ENCODE data around the gene DACH1.

The DACH1 gene

GRCh38 chr13:71499235-71499634, 367.8 kb downstream of the DACH1 start:
- H3K27ac ChIP-seq (ENCODE audit: low read depth, low read length): peak overlapping the region; percentile 20
- H3K27me3 ChIP-seq (ENCODE audit: control insufficient read depth in 5 of 5, insufficient read depth in 4 of 5, low read length in 5 of 5): no peaks in the 10 kb centered on the region
- H3K4me3 ChIP-seq (ENCODE audit: low read depth in 1 of 5, low read length in 5 of 5): no peak overlapping the region
- no peak overlapping the region for H3K9ac ChIP-seq (ENCODE audit: low read length in 5 of 5)
- H3K36me3 ChIP-seq (ENCODE audit: control insufficient read depth in 5 of 5, insufficient read depth in 5 of 5, low read length in 5 of 5): no peaks in the 10 kb centered on the region
- peaks cover 0 to 12% (median 0%) of the 10 kb centered on the region in 5 donors for H3K4me1 ChIP-seq (ENCODE audit: control insufficient read depth in 5 of 5, insufficient read depth in 5 of 5, low read length in 5 of 5)
- no peaks in the 10 kb centered on the region for H3K9me3 ChIP-seq (ENCODE audit: control insufficient read depth in 5 of 5, low read length in 5 of 5)

GRCh38 chr13:71493189-71493588, 373.8 kb downstream of the DACH1 start:
- Histone ChIP-seq H3K4me1 (ENCODE audit: control insufficient read depth in 5 of 5, insufficient read depth in 5 of 5, low read length in 5 of 5) (peaks cover 0 to under 1% (median 0%) of the 10 kb centered on the region in 5 donors), H3K36me3 (ENCODE audit: control insufficient read depth in 5 of 5, insufficient read depth in 5 of 5, low read length in 5 of 5) (no peaks in the 10 kb centered on the region), H3K27ac (ENCODE audit: low read depth, low read length) (no peak overlapping the region), H3K4me3 (ENCODE audit: low read depth in 1 of 5, low read length in 5 of 5) (no peak overlapping the region), H3K9ac (ENCODE audit: low read length in 5 of 5) (no peak overlapping the region), H3K27me3 (ENCODE audit: control insufficient read depth in 5 of 5, insufficient read depth in 4 of 5, low read length in 5 of 5) (no peaks in the 10 kb centered on the region), H3K9me3 (ENCODE audit: control insufficient read depth in 5 of 5, low read length in 5 of 5) (no peaks in the 10 kb centered on the region)

- no peak overlapping the region for H3K27ac ChIP-seq (ENCODE audit: low read depth, low read length)
- H3K9ac ChIP-seq (ENCODE audit: low read length in 5 of 5): no peak overlapping the region
- no peaks in the 10 kb centered on the region for H3K9me3 ChIP-seq (ENCODE audit: control insufficient read depth in 5 of 5, low read length in 5 of 5)
- H3K36me3 ChIP-seq (ENCODE audit: control insufficient read depth in 5 of 5, insufficient read depth in 5 of 5, low read length in 5 of 5): no peaks in the 10 kb centered on the region
- no peak overlapping the region for H3K4me3 ChIP-seq (ENCODE audit: low read depth in 1 of 5, low read length in 5 of 5)
- no peaks in the 10 kb centered on the region for H3K27me3 ChIP-seq (ENCODE audit: control insufficient read depth in 5 of 5, insufficient read depth in 4 of 5, low read length in 5 of 5)
- H3K4me1 ChIP-seq (ENCODE audit: control insufficient read depth in 5 of 5, insufficient read depth in 5 of 5, low read length in 5 of 5): no peaks in the 10 kb centered on the region
These were observed 374.6 kb downstream of the DACH1 start for GRCh38 chr13:71492346-71492871.

DNA sequence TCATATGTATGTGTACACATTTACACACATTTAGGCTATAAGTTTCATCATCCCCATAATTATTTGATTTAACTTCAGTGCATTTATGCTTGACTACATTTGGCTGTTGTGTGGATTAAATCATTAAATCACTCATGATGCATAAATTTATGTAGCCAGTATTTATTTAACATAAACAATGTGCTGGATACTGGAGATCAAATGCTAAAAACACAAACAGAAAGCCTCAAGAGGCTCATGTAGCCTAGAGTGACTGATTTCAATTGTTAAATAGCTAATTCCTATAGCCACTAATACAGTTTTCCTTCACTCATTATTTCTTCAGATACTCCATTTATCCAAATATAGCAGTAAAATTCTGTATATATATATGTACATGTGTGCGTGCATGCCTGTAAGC, 376.0 kb downstream of the DACH1 start:
- Histone ChIP-seq H3K36me3 (ENCODE audit: control insufficient read depth in 5 of 5, insufficient read depth in 5 of 5, low read length in 5 of 5) (no peaks in the 10 kb centered on the region), H3K4me1 (ENCODE audit: control insufficient read depth in 5 of 5, insufficient read depth in 5 of 5, low read length in 5 of 5) (no peaks in the 10 kb centered on the region), H3K27me3 (ENCODE audit: control insufficient read depth in 5 of 5, insufficient read depth in 4 of 5, low read length in 5 of 5) (no peaks in the 10 kb centered on the region), H3K9ac (ENCODE audit: low read length in 5 of 5) (no peak overlapping the region), H3K9me3 (ENCODE audit: control insufficient read depth in 5 of 5, low read length in 5 of 5) (no peaks in the 10 kb centered on the region), H3K27ac (ENCODE audit: low read depth, low read length) (no peak overlapping the region), H3K4me3 (ENCODE audit: low read depth in 1 of 5, low read length in 5 of 5) (no peak overlapping the region)

DNA sequence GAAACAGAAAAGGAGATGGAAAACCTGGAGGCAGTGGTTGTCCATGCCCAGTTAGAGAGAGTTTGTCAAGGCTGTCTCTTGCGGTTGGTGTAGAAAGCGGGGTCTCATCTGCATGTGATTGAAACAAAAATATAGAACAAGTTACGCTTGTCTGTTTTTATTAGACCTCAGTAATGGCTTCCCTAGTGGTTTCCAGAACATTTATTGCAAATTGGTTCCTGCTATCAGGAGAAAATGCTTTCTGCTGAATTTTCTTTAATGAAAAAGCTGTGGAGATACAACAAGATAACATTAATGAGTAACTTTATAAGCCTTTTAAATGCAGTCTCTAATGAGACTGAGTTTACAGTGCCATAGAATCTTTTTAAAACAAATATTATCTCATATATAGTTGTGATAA, 378.0 kb downstream of the DACH1 start:
- Histone ChIP-seq H3K27me3 (ENCODE audit: control insufficient read depth in 5 of 5, insufficient read depth in 4 of 5, low read length in 5 of 5) (no peaks in the 10 kb centered on the region), H3K9me3 (ENCODE audit: control insufficient read depth in 5 of 5, low read length in 5 of 5) (no peaks in the 10 kb centered on the region), H3K4me1 (ENCODE audit: control insufficient read depth in 5 of 5, insufficient read depth in 5 of 5, low read length in 5 of 5) (no peaks in the 10 kb centered on the region), H3K27ac (ENCODE audit: low read depth, low read length) (no peak overlapping the region), H3K36me3 (ENCODE audit: control insufficient read depth in 5 of 5, insufficient read depth in 5 of 5, low read length in 5 of 5) (no peaks in the 10 kb centered on the region), H3K9ac (ENCODE audit: low read length in 5 of 5) (no peak overlapping the region), H3K4me3 (ENCODE audit: low read depth in 1 of 5, low read length in 5 of 5) (no peak overlapping the region)

GRCh38 chr13:71488201-71488600, 378.8 kb downstream of the DACH1 start:
- no peaks in the 10 kb centered on the region for H3K9me3 ChIP-seq (ENCODE audit: control insufficient read depth in 5 of 5, low read length in 5 of 5)
- no peak overlapping the region for H3K27ac ChIP-seq (ENCODE audit: low read depth, low read length)
- H3K4me3 ChIP-seq (ENCODE audit: low read depth in 1 of 5, low read length in 5 of 5): no peak overlapping the region
- no peaks in the 10 kb centered on the region for H3K4me1 ChIP-seq (ENCODE audit: control insufficient read depth in 5 of 5, insufficient read depth in 5 of 5, low read length in 5 of 5)
- H3K27me3 ChIP-seq (ENCODE audit: control insufficient read depth in 5 of 5, insufficient read depth in 4 of 5, low read length in 5 of 5): no peaks in the 10 kb centered on the region
- H3K36me3 ChIP-seq (ENCODE audit: control insufficient read depth in 5 of 5, insufficient read depth in 5 of 5, low read length in 5 of 5): no peaks in the 10 kb centered on the region
- no peak overlapping the region for H3K9ac ChIP-seq (ENCODE audit: low read length in 5 of 5)

- Histone ChIP-seq H3K27me3 (ENCODE audit: control insufficient read depth in 5 of 5, insufficient read depth in 4 of 5, low read length in 5 of 5) (no peaks in the 10 kb centered on the region), H3K9me3 (ENCODE audit: control insufficient read depth in 5 of 5, low read length in 5 of 5) (no peaks in the 10 kb centered on the region), H3K27ac (ENCODE audit: low read depth, low read length) (no peak overlapping the region), H3K36me3 (ENCODE audit: control insufficient read depth in 5 of 5, insufficient read depth in 5 of 5, low read length in 5 of 5) (no peaks in the 10 kb centered on the region), H3K4me1 (ENCODE audit: control insufficient read depth in 5 of 5, insufficient read depth in 5 of 5, low read length in 5 of 5) (no peaks in the 10 kb centered on the region), H3K9ac (ENCODE audit: low read length in 5 of 5) (no peak overlapping the region), H3K4me3 (ENCODE audit: low read depth in 1 of 5, low read length in 5 of 5) (no peak overlapping the region)
These were observed 381.1 kb downstream of the DACH1 start for GRCh38 chr13:71485913-71486312.

- Histone ChIP-seq H3K4me1 (ENCODE audit: control insufficient read depth in 5 of 5, insufficient read depth in 5 of 5, low read length in 5 of 5) (no peaks in the 10 kb centered on the region), H3K9ac (ENCODE audit: low read length in 5 of 5) (no peak overlapping the region), H3K9me3 (ENCODE audit: control insufficient read depth in 5 of 5, low read length in 5 of 5) (no peaks in the 10 kb centered on the region), H3K36me3 (ENCODE audit: control insufficient read depth in 5 of 5, insufficient read depth in 5 of 5, low read length in 5 of 5) (no peaks in the 10 kb centered on the region), H3K4me3 (ENCODE audit: low read depth in 1 of 5, low read length in 5 of 5) (no peak overlapping the region), H3K27me3 (ENCODE audit: control insufficient read depth in 5 of 5, insufficient read depth in 4 of 5, low read length in 5 of 5) (no peaks in the 10 kb centered on the region), H3K27ac (ENCODE audit: low read depth, low read length) (no peak overlapping the region)
These were observed 383.3 kb downstream of the DACH1 start for GRCh38 chr13:71483733-71484132.

DNA sequence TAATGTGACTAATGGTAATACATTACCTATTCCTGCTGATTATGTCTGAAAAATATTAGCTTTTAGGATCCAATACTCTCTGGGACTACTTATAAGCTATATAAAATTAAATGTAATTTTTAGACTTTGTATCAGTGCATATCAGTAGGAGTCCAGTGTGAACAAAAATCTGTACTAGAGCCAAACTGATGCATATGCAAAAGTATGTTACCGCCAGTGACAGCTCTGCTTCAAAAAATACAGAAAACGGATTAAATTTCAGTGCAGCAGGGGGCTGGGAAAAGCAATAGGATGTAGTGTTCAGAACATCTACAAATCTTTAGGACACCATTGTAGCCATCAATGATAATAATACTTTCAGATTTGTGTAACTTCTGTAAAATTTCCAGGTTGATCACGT, 385.5 kb downstream of the DACH1 start:
- Histone ChIP-seq H3K4me3 (ENCODE audit: low read depth in 1 of 5, low read length in 5 of 5) (no peak overlapping the region), H3K27me3 (ENCODE audit: control insufficient read depth in 5 of 5, insufficient read depth in 4 of 5, low read length in 5 of 5) (no peaks in the 10 kb centered on the region), H3K9ac (ENCODE audit: low read length in 5 of 5) (no peak overlapping the region), H3K27ac (ENCODE audit: low read depth, low read length) (no peak overlapping the region), H3K4me1 (ENCODE audit: control insufficient read depth in 5 of 5, insufficient read depth in 5 of 5, low read length in 5 of 5) (no peaks in the 10 kb centered on the region), H3K9me3 (ENCODE audit: control insufficient read depth in 5 of 5, low read length in 5 of 5) (no peaks in the 10 kb centered on the region), H3K36me3 (ENCODE audit: control insufficient read depth in 5 of 5, insufficient read depth in 5 of 5, low read length in 5 of 5) (no peaks in the 10 kb centered on the region)

GRCh38 chr13:71481046-71481445, 386.0 kb downstream of the DACH1 start:
- Histone ChIP-seq H3K4me3 (ENCODE audit: low read depth in 1 of 5, low read length in 5 of 5) (no peak overlapping the region), H3K4me1 (ENCODE audit: control insufficient read depth in 5 of 5, insufficient read depth in 5 of 5, low read length in 5 of 5) (no peaks in the 10 kb centered on the region), H3K9me3 (ENCODE audit: control insufficient read depth in 5 of 5, low read length in 5 of 5) (no peaks in the 10 kb centered on the region), H3K36me3 (ENCODE audit: control insufficient read depth in 5 of 5, insufficient read depth in 5 of 5, low read length in 5 of 5) (no peaks in the 10 kb centered on the region), H3K9ac (ENCODE audit: low read length in 5 of 5) (no peak overlapping the region), H3K27ac (ENCODE audit: low read depth, low read length) (no peak overlapping the region), H3K27me3 (ENCODE audit: control insufficient read depth in 5 of 5, insufficient read depth in 4 of 5, low read length in 5 of 5) (no peaks in the 10 kb centered on the region)

DNA sequence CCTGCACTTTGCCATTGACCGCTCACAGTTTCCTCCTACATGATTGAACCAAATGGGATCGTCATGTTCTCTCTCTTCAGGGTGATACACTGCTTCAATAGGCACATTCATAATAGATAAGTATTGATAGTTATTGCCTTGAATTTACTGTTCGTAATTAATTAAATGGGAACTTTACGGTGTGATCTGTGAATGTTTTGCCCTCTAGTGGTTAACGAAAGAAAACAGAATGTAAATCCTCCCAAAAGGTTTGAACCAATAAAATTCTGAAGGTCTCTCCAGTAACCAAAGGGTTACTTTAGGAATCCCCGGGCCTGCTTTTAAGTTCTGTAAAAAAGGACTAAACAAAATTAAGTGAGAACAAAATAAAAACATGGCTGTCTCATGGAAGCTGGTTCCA, 389.3 kb downstream of the DACH1 start:
- H3K4me1 ChIP-seq (ENCODE audit: control insufficient read depth in 5 of 5, insufficient read depth in 5 of 5, low read length in 5 of 5): no peaks in the 10 kb centered on the region
- H3K36me3 ChIP-seq (ENCODE audit: control insufficient read depth in 5 of 5, insufficient read depth in 5 of 5, low read length in 5 of 5): no peaks in the 10 kb centered on the region
- H3K9me3 ChIP-seq (ENCODE audit: control insufficient read depth in 5 of 5, low read length in 5 of 5): no peaks in the 10 kb centered on the region
- no peaks in the 10 kb centered on the region for H3K27me3 ChIP-seq (ENCODE audit: control insufficient read depth in 5 of 5, insufficient read depth in 4 of 5, low read length in 5 of 5)
- H3K9ac ChIP-seq (ENCODE audit: low read length in 5 of 5): no peak overlapping the region
- no peak overlapping the region for H3K27ac ChIP-seq (ENCODE audit: low read depth, low read length)
- no peak overlapping the region for H3K4me3 ChIP-seq (ENCODE audit: low read depth in 1 of 5, low read length in 5 of 5)
